Parathyroid adenoma (tissue), 2 donors: Measurements from ENCODE around the gene BMPER.

Source experiments
- H2AFZ ChIP-seq: fragments of 300-600 bp; sonication (generic); one replicate; pipeline ENCODE4 v1.7.0; 2017; ENCODE audit warnings: antibody characterized with exemption, mild to moderate bottlenecking
- H3K27ac ChIP-seq: fragments of 300-600 bp; sonication (generic); one replicate; pipeline ENCODE4 v1.7.0; 2017
- H3K27me3 ChIP-seq: fragments of 300-600 bp; sonication (generic); one replicate; pipeline ENCODE4 v1.7.0; 2017; ENCODE audit warnings: low read length; ENCODE audit not compliant: control insufficient read depth, insufficient read depth
- H3K36me3 ChIP-seq: fragments of 300-600 bp; sonication (generic); one replicate; pipeline ENCODE4 v1.7.0; 2017; ENCODE audit warnings: low read length; ENCODE audit not compliant: control insufficient read depth, insufficient read depth
- H3K4me1 ChIP-seq: fragments of 300-600 bp; sonication (generic); one replicate; pipeline ENCODE4 v1.7.0; 2017; ENCODE audit warnings: control low read depth
- H3K4me2 ChIP-seq: fragments of 300-600 bp; sonication (generic); one replicate; pipeline ENCODE4 v1.7.0; 2017; ENCODE audit warnings: low read length
- H3K4me3 ChIP-seq: fragments of 300-600 bp; sonication (generic); one replicate; pipeline ENCODE4 v1.7.0; 2017; ENCODE audit warnings: low read depth, low read length
- H3K79me2 ChIP-seq: fragments of 300-600 bp; sonication (generic); one replicate; pipeline ENCODE4 v1.7.0; 2017; ENCODE audit warnings: control low read depth
- H3K9ac ChIP-seq: fragments of 300-600 bp; sonication (generic); one replicate; pipeline ENCODE4 v1.7.0; 2017; ENCODE audit warnings: mild to moderate bottlenecking
- H3K9me3 ChIP-seq: fragments of 300-600 bp; sonication (generic); one replicate; pipeline ENCODE4 v1.7.0; 2017; ENCODE audit warnings: low read length; ENCODE audit not compliant: control insufficient read depth
- TF ChIP-seq, protein P1 (sequence below): fragments of 300-600 bp; sonication (generic); IDR thresholded peaks from one replicate; pipeline ENCODE4 v1.7.0; 2017; ENCODE audit warnings: antibody characterized with exemption, mild to moderate bottlenecking
- donor health status: primary hyperparathyroidism.

The BMPER gene

DNA sequence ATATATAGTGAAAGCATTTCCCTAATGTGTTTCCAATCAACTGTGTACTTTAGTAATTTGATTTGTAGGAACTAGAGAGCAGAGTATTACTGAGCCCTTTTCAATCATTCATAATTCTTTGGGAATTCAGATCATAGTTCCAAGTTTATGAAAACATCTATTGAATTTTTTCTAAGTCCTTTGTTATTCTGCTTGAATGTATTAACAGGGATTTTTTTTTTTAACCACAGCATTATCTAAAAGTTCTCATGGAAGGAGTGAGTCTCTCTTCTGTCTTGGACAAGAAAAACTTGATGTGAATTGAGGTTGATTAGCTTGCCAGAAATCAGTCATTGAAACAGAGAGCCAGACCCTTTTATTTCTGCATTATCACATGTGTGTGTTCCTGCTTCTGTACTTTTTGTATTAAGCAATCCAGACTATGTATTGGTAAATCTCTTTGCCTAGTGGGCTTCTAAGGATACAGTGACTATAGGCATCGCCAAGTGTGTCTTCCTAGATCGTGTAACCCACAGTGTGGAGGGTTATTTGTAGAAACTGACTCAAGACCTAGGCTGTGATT lies 59.9 kb downstream of the BMPER start:
- TF ChIP-seq, protein P1, sequence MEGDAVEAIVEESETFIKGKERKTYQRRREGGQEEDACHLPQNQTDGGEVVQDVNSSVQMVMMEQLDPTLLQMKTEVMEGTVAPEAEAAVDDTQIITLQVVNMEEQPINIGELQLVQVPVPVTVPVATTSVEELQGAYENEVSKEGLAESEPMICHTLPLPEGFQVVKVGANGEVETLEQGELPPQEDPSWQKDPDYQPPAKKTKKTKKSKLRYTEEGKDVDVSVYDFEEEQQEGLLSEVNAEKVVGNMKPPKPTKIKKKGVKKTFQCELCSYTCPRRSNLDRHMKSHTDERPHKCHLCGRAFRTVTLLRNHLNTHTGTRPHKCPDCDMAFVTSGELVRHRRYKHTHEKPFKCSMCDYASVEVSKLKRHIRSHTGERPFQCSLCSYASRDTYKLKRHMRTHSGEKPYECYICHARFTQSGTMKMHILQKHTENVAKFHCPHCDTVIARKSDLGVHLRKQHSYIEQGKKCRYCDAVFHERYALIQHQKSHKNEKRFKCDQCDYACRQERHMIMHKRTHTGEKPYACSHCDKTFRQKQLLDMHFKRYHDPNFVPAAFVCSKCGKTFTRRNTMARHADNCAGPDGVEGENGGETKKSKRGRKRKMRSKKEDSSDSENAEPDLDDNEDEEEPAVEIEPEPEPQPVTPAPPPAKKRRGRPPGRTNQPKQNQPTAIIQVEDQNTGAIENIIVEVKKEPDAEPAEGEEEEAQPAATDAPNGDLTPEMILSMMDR, result no peak
- Histone ChIP-seq H3K27ac (no peak overlapping the region), H3K4me1 (no peaks in the 10 kb centered on the region), H3K9me3 (no peaks in the 10 kb centered on the region), H3K27me3 (no peaks in the 10 kb centered on the region), H3K36me3 (no peaks in the 10 kb centered on the region), H3K9ac (no peak overlapping the region), H3K79me2 (no peaks in the 10 kb centered on the region), H2AFZ (no peak overlapping the region), H3K4me3 (no peak overlapping the region), H3K4me2 (no peak overlapping the region)

DNA sequence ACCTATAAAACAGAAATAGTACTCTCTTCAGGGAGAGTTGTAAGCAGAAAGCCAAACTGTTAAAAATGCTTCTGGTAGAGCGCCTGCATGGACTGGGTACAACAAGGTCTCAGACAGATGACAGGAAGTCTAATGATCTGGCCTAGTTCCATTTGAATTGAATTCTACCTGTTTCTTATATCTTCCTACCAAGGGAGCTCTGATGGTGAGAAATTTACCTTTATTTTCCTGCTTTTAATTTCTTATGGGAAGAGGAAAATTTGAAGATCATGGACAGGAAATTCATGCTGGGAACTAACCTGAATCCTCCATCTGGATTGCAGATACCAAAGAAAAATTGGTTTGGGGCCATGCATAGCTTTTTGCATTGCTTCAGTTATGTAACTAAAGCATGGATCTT lies 63.3 kb downstream of the BMPER start:
- Histone ChIP-seq H3K4me1 (no peaks in the 10 kb centered on the region), H3K9ac (no peak overlapping the region), H2AFZ (no peak overlapping the region), H3K27ac (no peak overlapping the region), H3K27me3 (no peaks in the 10 kb centered on the region), H3K9me3 (no peaks in the 10 kb centered on the region), H3K4me2 (no peak overlapping the region), H3K79me2 (no peaks in the 10 kb centered on the region), H3K4me3 (no peak overlapping the region), H3K36me3 (no peaks in the 10 kb centered on the region)
- TF ChIP-seq, protein P1, result no peak

DNA sequence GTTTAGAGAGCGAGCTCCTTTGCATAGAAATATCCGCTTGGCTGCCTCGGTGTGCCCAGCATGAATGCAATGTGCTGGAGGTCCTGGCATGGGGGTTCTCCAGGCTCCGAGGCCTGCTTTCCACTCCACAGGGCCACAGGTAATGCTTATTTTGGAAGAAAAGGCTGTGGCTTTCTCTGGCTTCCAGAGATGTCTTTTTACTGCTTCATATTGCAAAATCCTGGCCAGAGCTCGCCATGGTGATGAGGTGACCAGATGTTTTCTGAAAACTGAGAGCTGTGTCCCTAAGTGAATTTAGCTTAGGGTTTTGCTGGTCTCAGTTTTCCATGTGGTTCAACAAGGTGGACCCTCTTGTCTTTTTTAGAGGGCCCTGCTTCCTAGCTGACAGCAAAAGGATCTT lies 65.2 kb downstream of the BMPER start:
- H3K27me3 ChIP-seq, result no peaks in the 10 kb centered on the region
- no peak overlapping the region for H3K4me2 ChIP-seq
- TF ChIP-seq, protein P1, result no peak
- no peak overlapping the region for H3K4me3 ChIP-seq
- no peak overlapping the region for H3K9ac ChIP-seq
- no peaks in the 10 kb centered on the region for H3K9me3 ChIP-seq
- H3K36me3 ChIP-seq, result no peaks in the 10 kb centered on the region
- no peak overlapping the region for H2AFZ ChIP-seq
- no peaks in the 10 kb centered on the region for H3K4me1 ChIP-seq
- H3K27ac ChIP-seq, result no peak overlapping the region
- no peaks in the 10 kb centered on the region for H3K79me2 ChIP-seq

- Histone ChIP-seq H3K9me3 (no peaks in the 10 kb centered on the region), H3K4me2 (no peak overlapping the region), H2AFZ (no peak overlapping the region), H3K4me3 (no peak overlapping the region), H3K79me2 (no peaks in the 10 kb centered on the region), H3K27ac (no peak overlapping the region), H3K9ac (no peak overlapping the region), H3K36me3 (no peaks in the 10 kb centered on the region), H3K27me3 (no peaks in the 10 kb centered on the region), H3K4me1 (no peaks in the 10 kb centered on the region)
- TF ChIP-seq, protein P1, result no peak
Measured at GRCh38 chr7:33971106-33971505, 65.8 kb downstream of the BMPER start.

- H3K9me3 ChIP-seq, result no peaks in the 10 kb centered on the region
- no peak overlapping the region for H2AFZ ChIP-seq
- H3K4me3 ChIP-seq, result no peak overlapping the region
- no peaks in the 10 kb centered on the region for H3K27me3 ChIP-seq
- no peak overlapping the region for H3K4me2 ChIP-seq
- H3K79me2 ChIP-seq, result no peaks in the 10 kb centered on the region
- no peaks in the 10 kb centered on the region for H3K36me3 ChIP-seq
- no peak overlapping the region for H3K27ac ChIP-seq
- H3K4me1 ChIP-seq, result no peaks in the 10 kb centered on the region
- TF ChIP-seq, protein P1, result no peak
- no peak overlapping the region for H3K9ac ChIP-seq
Measured at GRCh38 chr7:33973231-33974015, 68.1 kb downstream of the BMPER start.
